Upper lobe of right lung (tissue), 1 donor: ENCODE measurements around the gene ZNF507. TPM values are rescaled to one million over a fixed set of nuclear protein-coding genes. Genes with fewer than 3 reads are reported as not detected.

Experiments used
- ATAC-seq: fragments of 200-7000 bp; cut with Tn5 transposase; one replicate; pipeline ENCODE4 v1.9.1; 2020; ENCODE audit warnings: mild to moderate bottlenecking, moderate library complexity
- DNase-seq: peaks from one replicate; pipeline ENCODE4 v3.0.0-alpha.2; 2020
- H3K27ac ChIP-seq: fragments of 200-600 bp; one replicate; pipeline ENCODE4 v1.8.0; 2022
- H3K27me3 ChIP-seq: fragments of 200-600 bp; one replicate; pipeline ENCODE4 v1.8.0; 2022; ENCODE audit warnings: mild to moderate bottlenecking
- H3K36me3 ChIP-seq: fragments of 200-600 bp; one replicate; pipeline ENCODE4 v1.8.0; 2022
- H3K4me1 ChIP-seq: fragments of 200-600 bp; one replicate; pipeline ENCODE4 v1.8.0; 2022
- H3K4me3 ChIP-seq: fragments of 200-600 bp; one replicate; pipeline ENCODE4 v1.8.0; 2022; ENCODE audit warnings: mild to moderate bottlenecking
- H3K9me3 ChIP-seq: fragments of 200-600 bp; one replicate; pipeline ENCODE4 v1.8.0; 2022
- intact Hi-C: fragments of 100-400 bp; cut with DNase I; formaldehyde crosslinking; loops from one replicate; pipeline ENCODE4 v1.11.0; 2022
- total RNA-seq: library from RNA; stranded (reverse); fragmentation: NEBNext Ultra II Directional; extraction: Animal tissue kit (Norgen Biotek cat#: 25700); gene quantifications from one replicate; pipeline ENCODE4 v1.2.1, GENCODE V29; 2021
- TF ChIP-seq, protein P1 (sequence below): fragments of 200-600 bp; IDR thresholded peaks from one replicate; pipeline ENCODE4 v1.8.0; 2022; ENCODE audit warnings: antibody characterized with exemption
- donor health status: DM: no; HTN: yes; CAD: no; lungs with severe emphysema.

The ZNF507 gene
- total RNA-seq, 1 donor from 2014 or later = 22.3 TPM

DNA sequence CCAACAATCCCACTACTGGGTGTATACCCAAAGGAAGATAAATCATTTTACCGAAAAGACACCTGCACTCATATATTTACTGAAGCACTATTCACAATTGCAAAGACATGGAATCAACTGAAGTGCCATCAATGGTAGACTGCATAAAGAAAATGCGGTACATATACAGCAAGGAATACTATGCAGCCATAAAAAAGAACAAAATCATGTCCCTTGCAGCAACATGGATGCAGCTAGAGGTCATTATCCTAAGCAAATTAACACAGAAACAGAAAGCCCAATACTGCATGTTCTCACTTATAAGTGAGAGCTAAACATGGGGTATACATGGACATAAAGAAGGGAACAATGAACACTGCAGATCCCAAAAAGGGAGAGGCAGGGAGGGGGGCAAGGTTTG is 2.7 kb upstream of the ZNF507 start:
- peaks cover 14% of the 10 kb centered on the region for H3K4me1 ChIP-seq
- no peaks in the 10 kb centered on the region for H3K9me3 ChIP-seq
- no peak for DNase-seq
- intact Hi-C loops = loop anchor here (10.0 kb wide), 1 partner anchor 232 kb away; no protein-coding TSS in a partner anchor
- TF ChIP-seq, protein P1, sequence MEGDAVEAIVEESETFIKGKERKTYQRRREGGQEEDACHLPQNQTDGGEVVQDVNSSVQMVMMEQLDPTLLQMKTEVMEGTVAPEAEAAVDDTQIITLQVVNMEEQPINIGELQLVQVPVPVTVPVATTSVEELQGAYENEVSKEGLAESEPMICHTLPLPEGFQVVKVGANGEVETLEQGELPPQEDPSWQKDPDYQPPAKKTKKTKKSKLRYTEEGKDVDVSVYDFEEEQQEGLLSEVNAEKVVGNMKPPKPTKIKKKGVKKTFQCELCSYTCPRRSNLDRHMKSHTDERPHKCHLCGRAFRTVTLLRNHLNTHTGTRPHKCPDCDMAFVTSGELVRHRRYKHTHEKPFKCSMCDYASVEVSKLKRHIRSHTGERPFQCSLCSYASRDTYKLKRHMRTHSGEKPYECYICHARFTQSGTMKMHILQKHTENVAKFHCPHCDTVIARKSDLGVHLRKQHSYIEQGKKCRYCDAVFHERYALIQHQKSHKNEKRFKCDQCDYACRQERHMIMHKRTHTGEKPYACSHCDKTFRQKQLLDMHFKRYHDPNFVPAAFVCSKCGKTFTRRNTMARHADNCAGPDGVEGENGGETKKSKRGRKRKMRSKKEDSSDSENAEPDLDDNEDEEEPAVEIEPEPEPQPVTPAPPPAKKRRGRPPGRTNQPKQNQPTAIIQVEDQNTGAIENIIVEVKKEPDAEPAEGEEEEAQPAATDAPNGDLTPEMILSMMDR = no peak
- peaks cover 7% of the 10 kb centered on the region for H3K27me3 ChIP-seq
- ATAC-seq = no peak
- no peaks in the 10 kb centered on the region for H3K36me3 ChIP-seq
- H3K27ac ChIP-seq = no peak overlapping the region
- H3K4me3 ChIP-seq = no peak overlapping the region

DNA sequence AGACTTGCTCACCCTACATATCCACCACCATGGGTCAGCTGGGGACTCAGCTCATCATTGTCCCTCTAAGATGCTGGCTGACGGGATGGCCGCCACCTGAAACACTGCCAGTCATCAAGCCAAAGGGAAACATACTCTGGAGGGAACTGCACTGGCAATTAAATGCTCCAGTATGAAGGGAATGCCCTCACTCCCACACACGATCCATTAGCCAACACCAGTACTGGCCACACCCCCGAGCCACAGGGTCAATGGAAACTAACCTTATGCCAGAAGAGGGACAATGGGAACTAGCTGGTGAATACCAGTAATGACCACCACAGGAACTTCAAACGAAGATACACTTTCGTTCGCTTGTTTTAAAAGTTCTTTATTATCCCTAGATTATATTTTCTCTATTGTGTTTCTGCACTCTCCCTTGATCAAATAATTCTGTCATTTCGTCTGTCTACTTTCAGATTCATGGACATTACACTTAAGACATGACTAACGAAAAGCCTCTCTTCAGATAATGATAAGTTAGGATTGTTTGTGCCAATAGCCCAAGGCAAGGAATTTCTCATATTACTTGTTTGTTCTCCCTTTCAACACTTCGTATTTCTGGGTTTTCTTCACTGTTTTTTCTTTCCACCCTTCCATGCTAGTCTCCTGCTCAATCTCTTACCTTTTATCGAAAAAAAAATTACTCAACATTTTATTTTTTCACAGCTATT is 1.7 kb upstream of the ZNF507 start:
- Histone ChIP-seq H3K4me3 (no peak overlapping the region), H3K9me3 (no peaks in the 10 kb centered on the region), H3K4me1 (peaks cover 14% of the 10 kb centered on the region), H3K27me3 (peaks cover 7% of the 10 kb centered on the region), H3K36me3 (no peaks in the 10 kb centered on the region), H3K27ac (no peak overlapping the region)
- DNase-seq (no peak), ATAC-seq (no peak)
- intact Hi-C loops = loop anchor here (10.0 kb wide), 1 partner anchor 231 kb away; no protein-coding TSS in a partner anchor
- TF ChIP-seq, protein P1 = no peak

- peak overlapping the region; percentile 93 for H3K4me3 ChIP-seq
- H3K4me1 ChIP-seq = peaks cover 30% of the 10 kb centered on the region
- no peak for ATAC-seq
- intact Hi-C loops = loop anchor here (10.0 kb wide), 1 partner anchor 228 kb away; no protein-coding TSS in a partner anchor
- H3K9me3 ChIP-seq = no peaks in the 10 kb centered on the region
- H3K27me3 ChIP-seq = peaks cover 7% of the 10 kb centered on the region
- no peak overlapping the region for H3K27ac ChIP-seq
- DNase-seq = no peak
- TF ChIP-seq, protein P1 = no peak
- H3K36me3 ChIP-seq = peaks cover 19% of the 10 kb centered on the region
Observed at GRCh38 chr19:32346901-32347300, 1.5 kb downstream of the ZNF507 start.

- H3K27me3 ChIP-seq = peaks cover 7% of the 10 kb centered on the region
- peaks cover 21% of the 10 kb centered on the region for H3K36me3 ChIP-seq
- H3K9me3 ChIP-seq = no peaks in the 10 kb centered on the region
- ATAC-seq (no peak), DNase-seq (no peak)
- no peak overlapping the region for H3K4me3 ChIP-seq
- TF ChIP-seq, protein P1 = no peak
- intact Hi-C loops = loop anchor here (10.0 kb wide), 1 partner anchor 227 kb away; no protein-coding TSS in a partner anchor
- H3K4me1 ChIP-seq = peaks cover 36% of the 10 kb centered on the region
- no peak overlapping the region for H3K27ac ChIP-seq
Observed at GRCh38 chr19:32347573-32347972, 2.2 kb downstream of the ZNF507 start.

GRCh38 chr19:32349051-32349450 is 3.6 kb downstream of the ZNF507 start:
- Histone ChIP-seq H3K27me3 (peaks cover 7% of the 10 kb centered on the region), H3K36me3 (peaks cover 35% of the 10 kb centered on the region), H3K4me1 (peaks cover 36% of the 10 kb centered on the region), H3K9me3 (no peaks in the 10 kb centered on the region), H3K27ac (no peak overlapping the region), H3K4me3 (no peak overlapping the region)
- TF ChIP-seq, protein P1 = no peak
- ATAC-seq = no peak
- no peak for DNase-seq
- intact Hi-C loops = loop anchor here (10.0 kb wide), 1 partner anchor 226 kb away; no protein-coding TSS in a partner anchor
